Fibroblast of mammary gland (primary cell): ENCODE measurements around the gene USP25.
A peak's percentile ranks its signal among the peaks of the same experiment; 100 is the strongest.

Source experiments
- DNase-seq: peaks from one replicate; pipeline ENCODE4 v3.0.0-alpha.2; 2010; ENCODE audit warnings: low read depth
- H3K4me3 ChIP-seq: 2 replicates; pipeline ENCODE4 v1.5.1; 2011; ENCODE audit warnings: low read depth, mild to moderate bottlenecking, low read length, moderate library complexity; ENCODE audit not compliant: control insufficient read depth
- CTCF ChIP-seq: conservative IDR thresholded peaks from 2 replicates; pipeline ENCODE4 v1.5.1; 2011; ENCODE audit warnings: low read depth, low read length, inconsistent platforms; ENCODE audit not compliant: control insufficient read depth, insufficient read depth

USP25 gene

GRCh38 chr21:15718711-15719110 is 11.1 kb upstream of the USP25 start:
- DNase-seq: no peak
- TF ChIP-seq CTCF: no peak

DNA sequence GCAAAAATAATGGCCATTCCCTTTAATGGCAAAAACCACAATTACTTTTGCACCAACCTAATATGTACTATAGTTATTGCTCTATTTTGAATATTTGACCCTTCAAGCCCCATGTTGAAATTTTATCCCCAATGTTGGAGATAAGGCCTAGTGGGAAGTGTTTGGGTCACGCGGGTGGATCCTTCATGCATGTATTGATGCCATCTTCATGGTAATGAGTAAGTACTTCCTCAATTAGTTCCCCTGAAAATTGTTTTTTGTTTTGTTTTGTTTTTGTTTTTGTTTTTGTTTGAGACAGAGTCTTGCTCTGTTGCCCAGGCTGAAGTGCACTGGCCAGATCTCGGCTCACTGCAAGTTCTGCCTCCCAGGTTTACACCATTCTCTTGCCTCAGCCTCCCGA is 9.8 kb upstream of the USP25 start:
- no peak for DNase-seq
- no peak overlapping the region for H3K4me3 ChIP-seq
- TF ChIP-seq CTCF: no peak

More at GRCh38 chr21:15718711-15719110, 11.1 kb upstream of the USP25 start:
- H3K4me3 ChIP-seq: no peak overlapping the region

DNA sequence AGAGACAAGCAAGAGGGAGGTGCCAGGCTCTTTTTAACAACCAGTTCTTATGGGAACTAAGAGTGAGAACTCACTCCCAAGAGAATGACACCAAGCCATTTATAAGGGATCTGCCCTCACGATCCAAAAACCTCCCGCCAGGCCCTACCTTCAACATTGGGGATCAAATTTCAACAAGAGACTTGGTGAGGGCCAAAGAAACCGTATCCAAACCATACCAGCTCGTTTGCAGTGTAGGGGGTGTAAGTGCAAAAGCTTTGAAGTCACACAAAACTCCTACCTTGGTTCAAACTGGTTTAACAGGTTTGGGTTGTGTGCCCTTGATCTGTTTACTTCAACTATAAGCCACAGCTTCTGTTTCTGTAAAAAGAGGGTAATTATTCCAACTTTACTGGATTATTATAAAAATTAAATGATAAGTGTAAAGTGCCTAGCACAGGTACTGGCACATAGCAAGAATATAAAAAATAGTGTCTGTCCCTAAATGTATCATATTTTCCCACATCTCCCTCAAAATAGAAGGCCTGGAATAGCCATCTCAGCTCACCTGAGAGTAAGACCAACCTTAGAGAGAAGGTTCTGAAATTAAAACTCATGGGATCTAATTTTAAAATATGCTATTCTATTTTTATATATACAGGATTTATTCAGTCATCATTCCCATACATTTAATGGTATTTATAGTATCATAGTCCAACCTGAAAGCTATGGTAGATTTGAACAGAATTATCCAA is 7.0 kb upstream of the USP25 start:
- no peak for TF ChIP-seq CTCF
- DNase-seq: no peak

DNA sequence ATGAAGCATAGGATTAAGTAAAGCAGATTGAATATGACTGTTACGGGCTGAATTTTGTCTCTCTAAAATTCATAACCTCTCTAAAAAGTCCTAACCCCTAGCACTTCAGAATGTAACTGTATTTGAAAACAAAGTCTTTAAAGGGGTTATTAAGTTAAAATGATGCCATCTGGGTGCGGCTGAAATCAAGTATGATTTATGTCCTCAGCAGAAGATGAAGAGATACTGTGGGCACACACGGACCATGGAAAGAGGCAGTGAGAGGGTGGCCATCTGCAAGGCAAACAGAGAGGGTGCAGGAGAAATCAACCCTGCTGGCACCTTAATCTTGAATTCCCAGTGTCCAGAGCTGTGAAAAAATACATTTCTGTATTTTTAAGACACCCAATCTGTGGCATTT is 3.8 kb upstream of the USP25 start:
- TF ChIP-seq CTCF: no peak
- no peak for DNase-seq
- H3K4me3 ChIP-seq: no peak overlapping the region

More for the DNA sequence above, 7.0 kb upstream of the USP25 start:
- no peak overlapping the region for H3K4me3 ChIP-seq

- no peak overlapping the region for H3K4me3 ChIP-seq
- TF ChIP-seq CTCF: no peak
- DNase-seq: no peak
These were observed 1.7 kb upstream of the USP25 start for GRCh38 chr21:15728046-15728445.

GRCh38 chr21:15729346-15729673 is 472 bp upstream of the USP25 start:
- no peak for DNase-seq
- H3K4me3 ChIP-seq: peak overlapping the region; percentile 55
- no peak for TF ChIP-seq CTCF
